Naive B cell (primary cell): ENCODE data around the gene SLC20A1. TPM values are rescaled to one million over a fixed set of nuclear protein-coding genes. Genes with fewer than 3 reads are reported as not detected.

ENCODE experiments used
- ATAC-seq, 2 donors: fragments of 150-1000 bp; cut with Tn5 transposase; 2 replicates each; pipeline ENCODE4 v1.10.0; 2021; ENCODE audit warnings: low read depth in 2 of 2, mild to moderate bottlenecking in 2 of 2, moderate library complexity in 2 of 2
- DNase-seq: peaks from one replicate; pipeline ENCODE4 v3.0.0; 2022
- H3K27ac Mint-ChIP-seq, 6 donors: one replicate each; pipeline ENCODE4 v1.8.0; 2020 to 2022; ENCODE audit warnings: mild to moderate bottlenecking in 6 of 6, mixed read lengths in 6 of 6, moderate library complexity in 5 of 6, inconsistent platforms in 2 of 6
- H3K27me3 Mint-ChIP-seq, 3 donors: one replicate each; pipeline ENCODE4 v1.8.0; 2021 to 2022; ENCODE audit warnings: mixed read lengths in 3 of 3, mild to moderate bottlenecking in 1 of 3
- H3K36me3 Mint-ChIP-seq, 2 donors: one replicate each; pipeline ENCODE4 v1.8.0; 2020 to 2022; ENCODE audit warnings: mixed read lengths in 2 of 2, inconsistent platforms in 1 of 2, mild to moderate bottlenecking in 1 of 2
- H3K4me1 Mint-ChIP-seq, 3 donors: one replicate each; pipeline ENCODE4 v1.8.0; 2020 to 2022; ENCODE audit warnings: mixed read lengths in 3 of 3, inconsistent platforms in 1 of 3, mild to moderate bottlenecking in 1 of 3, moderate library complexity in 1 of 3
- H3K4me3 Mint-ChIP-seq, 8 donors: one replicate each; pipeline ENCODE4 v1.8.0; 2020 to 2022; ENCODE audit warnings: mild to moderate bottlenecking in 8 of 8, mixed read lengths in 8 of 8, moderate library complexity in 8 of 8, inconsistent platforms in 2 of 8
- H3K9me3 Mint-ChIP-seq, 7 donors: one replicate each; pipeline ENCODE4 v1.8.0; 2020 to 2022; ENCODE audit warnings: mixed read lengths in 7 of 7, mild to moderate bottlenecking in 5 of 7, inconsistent platforms in 2 of 7, moderate library complexity in 1 of 7
- polyA plus RNA-seq, 6 donors: library from polyadenylated mRNA; unstranded; fragments of 300-500 nt; fragmentation: Illumina TruSeq; gene quantifications; one replicate each; pipeline ENCODE4 v1.2.3, GENCODE V29; 2021; ENCODE audit warnings: low read depth in 6 of 6

The SLC20A1 gene
- polyA plus RNA-seq, 6 donors from 2014 or later = 6.5 to 19.3 (median 13.1) TPM

DNA sequence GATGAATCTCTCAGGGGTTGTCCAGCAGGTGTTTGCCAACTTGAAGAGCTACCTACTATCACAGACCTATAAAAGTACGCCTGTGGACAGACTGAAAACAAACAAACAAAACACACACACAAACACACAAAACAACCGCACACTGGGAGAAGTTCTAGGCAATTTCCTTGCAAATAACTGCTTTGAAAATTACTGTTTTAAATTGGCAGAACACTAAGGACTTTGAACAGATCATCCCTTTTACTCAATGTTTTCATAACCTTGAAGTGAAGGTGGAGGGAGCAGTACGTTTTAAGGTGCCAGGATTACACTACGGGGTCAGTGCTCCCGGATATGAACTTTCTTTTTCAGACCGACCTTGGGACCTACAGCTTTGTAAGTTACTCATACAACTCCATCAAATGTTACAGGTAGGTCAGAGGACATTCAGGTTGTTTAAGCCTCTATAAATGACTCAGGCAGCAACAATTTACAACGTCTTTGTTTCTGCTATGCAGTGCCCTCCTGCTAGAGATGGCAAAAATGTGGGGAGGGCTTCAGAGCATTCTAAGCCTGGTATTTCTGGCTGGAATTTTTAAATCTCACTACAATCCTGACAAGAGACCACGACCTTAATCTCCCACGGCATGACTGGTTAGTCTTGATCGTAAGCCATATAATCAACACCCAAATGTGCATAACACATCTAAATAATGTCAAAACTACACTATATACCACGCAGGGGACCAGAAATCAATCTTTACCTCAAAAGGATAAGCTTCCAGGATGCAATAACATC, 1.4 kb upstream of the SLC20A1 start:
- ATAC-seq (no peak), DNase-seq (no peak)
- Mint-ChIP-seq H3K9me3 (no peaks in the 10 kb centered on the region), H3K27ac (peak overlapping the region in 5 of 6 donors; percentile 70 to 98 (median 87)), H3K4me1 (peaks cover 17 to 23% (median 19%) of the 10 kb centered on the region in 3 donors), H3K36me3 (peaks cover 0 to 12% of the 10 kb centered on the region in 2 donors), H3K4me3 (peak overlapping the region; percentile 79 to 93 (median 92)), H3K27me3 (no peaks in the 10 kb centered on the region)

DNA sequence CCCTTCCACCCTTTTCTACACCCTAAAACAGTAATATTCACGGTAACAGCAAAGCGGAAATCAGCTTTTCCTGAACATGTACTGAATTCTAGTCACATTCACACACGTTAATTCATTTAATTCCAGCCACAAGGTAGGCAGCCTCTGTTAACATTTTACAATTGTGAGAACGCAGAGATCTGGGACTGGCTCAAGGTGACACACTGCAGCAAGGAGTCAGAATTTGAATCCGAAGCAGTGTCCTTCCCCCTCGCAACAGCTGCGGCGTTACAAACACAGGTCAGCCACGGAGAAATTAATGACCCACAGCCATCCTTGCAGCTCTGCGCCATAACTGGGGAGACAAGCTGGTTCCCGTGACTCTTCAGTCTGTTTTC, 818 bp upstream of the SLC20A1 start:
- peaks cover 0 to 16% of the 10 kb centered on the region in 2 donors for H3K36me3 Mint-ChIP-seq
- H3K4me1 Mint-ChIP-seq = peaks cover 17 to 23% (median 19%) of the 10 kb centered on the region in 3 donors
- no peak for DNase-seq
- peak overlapping the region; percentile 79 to 93 (median 92) for H3K4me3 Mint-ChIP-seq
- ATAC-seq = no peak
- no peaks in the 10 kb centered on the region for H3K27me3 Mint-ChIP-seq
- H3K27ac Mint-ChIP-seq = peak overlapping the region; percentile 31 to 98 (median 84)
- H3K9me3 Mint-ChIP-seq = no peaks in the 10 kb centered on the region

DNA sequence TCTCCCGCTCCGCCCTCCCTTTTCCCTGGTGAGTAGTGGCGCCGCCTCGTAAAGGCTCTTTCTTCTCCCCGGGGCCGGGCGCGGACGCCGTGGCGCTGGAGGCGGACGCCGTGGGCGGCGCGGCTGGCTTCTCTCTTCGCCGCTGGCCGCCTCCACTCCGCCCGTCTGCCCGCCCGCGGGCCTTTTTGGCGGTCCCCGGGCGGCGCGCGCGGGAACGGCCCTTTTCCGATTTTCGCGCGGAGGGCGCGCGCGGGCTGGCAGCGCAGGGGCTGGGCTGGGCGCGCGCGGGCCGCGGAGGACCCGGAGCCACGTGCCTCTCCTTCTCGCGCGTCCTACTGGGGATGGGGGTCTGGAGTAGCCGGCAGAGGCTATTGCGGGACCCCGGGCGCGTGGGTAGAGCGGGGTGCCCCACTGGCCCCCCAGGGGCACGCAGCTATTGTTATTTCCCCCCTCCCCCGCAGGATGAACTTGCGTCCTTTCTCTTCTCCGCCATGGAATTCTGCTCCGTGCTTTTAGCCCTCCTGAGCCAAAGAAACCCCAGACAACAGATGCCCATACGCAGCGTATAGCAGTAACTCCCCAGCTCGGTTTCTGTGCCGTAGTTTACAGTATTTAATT, 472 bp downstream of the SLC20A1 start:
- Mint-ChIP-seq H3K27ac (peak overlapping the region; percentile 81 to 96 (median 92)), H3K27me3 (no peaks in the 10 kb centered on the region), H3K4me1 (peaks cover 17 to 32% (median 19%) of the 10 kb centered on the region in 3 donors), H3K4me3 (peak overlapping the region; percentile 79 to 94 (median 92)), H3K36me3 (peaks cover 0 to 17% of the 10 kb centered on the region in 2 donors), H3K9me3 (no peaks in the 10 kb centered on the region)
- peak; percentile 19 to 23 for ATAC-seq
- no peak for DNase-seq

DNA sequence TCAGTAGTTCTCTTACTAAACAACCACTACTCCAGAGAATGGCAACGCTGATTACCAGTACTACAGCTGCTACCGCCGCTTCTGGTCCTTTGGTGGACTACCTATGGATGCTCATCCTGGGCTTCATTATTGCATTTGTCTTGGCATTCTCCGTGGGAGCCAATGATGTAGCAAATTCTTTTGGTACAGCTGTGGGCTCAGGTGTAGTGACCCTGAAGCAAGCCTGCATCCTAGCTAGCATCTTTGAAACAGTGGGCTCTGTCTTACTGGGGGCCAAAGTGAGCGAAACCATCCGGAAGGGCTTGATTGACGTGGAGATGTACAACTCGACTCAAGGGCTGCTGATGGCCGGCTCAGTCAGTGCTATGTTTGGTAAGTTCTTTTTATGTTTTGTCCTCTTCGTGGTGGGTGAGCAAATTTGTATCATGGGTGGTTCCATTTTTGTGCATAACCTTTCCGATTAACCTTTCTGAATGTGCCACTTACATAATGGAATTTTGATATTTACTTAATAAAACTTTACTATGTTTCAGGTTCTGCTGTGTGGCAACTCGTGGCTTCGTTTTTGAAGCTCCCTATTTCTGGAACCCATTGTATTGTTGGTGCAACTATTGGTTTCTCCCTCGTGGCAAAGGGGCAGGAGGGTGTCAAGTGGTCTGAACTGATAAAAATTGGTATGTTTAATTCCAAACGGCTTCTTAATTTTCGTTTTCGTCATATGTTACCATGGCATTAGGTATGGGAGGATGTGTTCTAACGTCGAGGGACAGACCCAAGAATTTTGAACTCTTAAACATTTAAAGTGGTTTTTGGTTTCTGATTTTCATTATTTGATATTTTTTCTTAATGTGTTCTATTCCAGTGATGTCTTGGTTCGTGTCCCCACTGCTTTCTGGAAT, 1.3 kb downstream of the SLC20A1 start:
- Mint-ChIP-seq H3K27me3 (no peaks in the 10 kb centered on the region), H3K27ac (peak overlapping the region in 4 of 6 donors; percentile 0 to 96 (median 84)), H3K4me1 (peaks cover 19 to 32% (median 22%) of the 10 kb centered on the region in 3 donors), H3K4me3 (peak overlapping the region; percentile 79 to 93 (median 90)), H3K36me3 (peaks cover 6 to 17% of the 10 kb centered on the region in 2 donors), H3K9me3 (no peaks in the 10 kb centered on the region)
- no peak for DNase-seq
- ATAC-seq = no peak

DNA sequence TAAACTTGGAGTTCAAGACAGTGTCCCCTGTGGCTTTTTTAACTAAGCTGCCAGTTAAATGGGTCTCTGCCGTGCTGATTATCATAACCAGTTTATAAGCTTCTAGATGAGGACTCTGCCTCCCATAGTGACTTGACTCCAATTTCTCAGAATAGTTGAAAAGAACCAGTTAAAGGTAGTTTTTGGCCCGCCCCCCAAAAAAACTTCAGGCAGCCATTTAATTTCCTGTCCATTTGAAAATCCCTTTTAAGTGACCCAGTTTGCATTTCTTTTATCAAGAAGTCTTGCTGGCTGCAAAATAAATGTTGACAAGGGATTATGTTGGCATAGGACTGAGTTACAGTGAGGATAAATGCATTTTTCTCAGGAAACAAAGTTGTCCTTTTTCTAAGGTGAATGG, 2.3 kb downstream of the SLC20A1 start:
- H3K27me3 Mint-ChIP-seq = no peaks in the 10 kb centered on the region
- DNase-seq = no peak
- H3K27ac Mint-ChIP-seq = peak overlapping the region in 1 of 6 donors; percentile 81
- no peak for ATAC-seq
- peak overlapping the region in 2 of 8 donors; percentile 81 to 93 for H3K4me3 Mint-ChIP-seq
- peaks cover 14 to 21% of the 10 kb centered on the region in 2 donors for H3K36me3 Mint-ChIP-seq
- H3K4me1 Mint-ChIP-seq = peaks cover 19 to 32% (median 23%) of the 10 kb centered on the region in 3 donors
- H3K9me3 Mint-ChIP-seq = no peaks in the 10 kb centered on the region

DNA sequence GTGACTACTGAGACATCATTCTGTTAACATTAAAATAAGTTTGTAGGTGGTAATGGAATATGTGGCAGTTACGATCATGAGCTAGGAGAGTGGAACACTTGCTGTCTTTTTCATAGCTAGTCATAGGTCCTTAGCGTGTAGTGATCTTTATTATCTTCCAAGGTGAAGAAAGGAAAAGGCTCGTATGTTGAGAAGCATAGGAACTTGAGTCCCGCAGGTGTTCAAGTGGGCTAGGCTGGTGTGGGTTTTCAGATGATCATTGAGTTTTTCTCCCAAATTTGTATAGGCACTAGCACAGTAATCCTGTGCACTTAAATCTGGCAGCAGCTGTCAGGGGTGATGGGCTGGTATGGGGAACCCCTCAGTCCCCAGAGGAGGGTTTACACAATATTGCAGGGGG, 10.9 kb downstream of the SLC20A1 start:
- Mint-ChIP-seq H3K36me3 (peaks cover 26 to 36% of the 10 kb centered on the region in 2 donors), H3K4me3 (no peak overlapping the region), H3K27ac (peak overlapping the region in 3 of 6 donors; percentile 32 to 63 (median 33)), H3K4me1 (peaks cover 3 to 10% (median 4%) of the 10 kb centered on the region in 3 donors), H3K27me3 (no peaks in the 10 kb centered on the region), H3K9me3 (no peaks in the 10 kb centered on the region)
- ATAC-seq (no peak), DNase-seq (no peak)

DNA sequence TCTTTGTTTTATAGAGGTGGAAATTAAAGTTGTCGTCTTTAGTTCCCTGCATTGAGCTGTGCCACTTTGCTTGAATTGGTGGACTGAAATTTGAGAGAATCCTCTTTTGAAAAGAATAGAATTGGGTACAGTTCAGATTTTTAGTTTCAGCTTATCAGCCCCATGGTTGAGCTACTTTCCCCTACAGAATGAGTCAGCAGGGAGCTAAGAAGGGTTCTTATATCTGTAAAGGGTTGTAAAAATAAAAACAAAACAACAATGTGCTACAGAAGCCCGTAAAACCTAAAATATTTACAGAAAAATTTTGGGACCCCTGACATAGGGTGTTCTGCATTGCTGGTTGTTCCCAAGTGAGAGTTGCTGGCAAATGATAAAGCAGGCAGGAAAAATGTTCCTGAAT, 12.6 kb downstream of the SLC20A1 start:
- Mint-ChIP-seq H3K36me3 (peaks cover 12 to 38% of the 10 kb centered on the region in 2 donors), H3K4me3 (no peak overlapping the region), H3K4me1 (peaks cover 0 to 6% (median 4%) of the 10 kb centered on the region in 3 donors), H3K27me3 (no peaks in the 10 kb centered on the region), H3K27ac (no peak overlapping the region), H3K9me3 (no peaks in the 10 kb centered on the region)
- ATAC-seq (no peak), DNase-seq (no peak)

DNA sequence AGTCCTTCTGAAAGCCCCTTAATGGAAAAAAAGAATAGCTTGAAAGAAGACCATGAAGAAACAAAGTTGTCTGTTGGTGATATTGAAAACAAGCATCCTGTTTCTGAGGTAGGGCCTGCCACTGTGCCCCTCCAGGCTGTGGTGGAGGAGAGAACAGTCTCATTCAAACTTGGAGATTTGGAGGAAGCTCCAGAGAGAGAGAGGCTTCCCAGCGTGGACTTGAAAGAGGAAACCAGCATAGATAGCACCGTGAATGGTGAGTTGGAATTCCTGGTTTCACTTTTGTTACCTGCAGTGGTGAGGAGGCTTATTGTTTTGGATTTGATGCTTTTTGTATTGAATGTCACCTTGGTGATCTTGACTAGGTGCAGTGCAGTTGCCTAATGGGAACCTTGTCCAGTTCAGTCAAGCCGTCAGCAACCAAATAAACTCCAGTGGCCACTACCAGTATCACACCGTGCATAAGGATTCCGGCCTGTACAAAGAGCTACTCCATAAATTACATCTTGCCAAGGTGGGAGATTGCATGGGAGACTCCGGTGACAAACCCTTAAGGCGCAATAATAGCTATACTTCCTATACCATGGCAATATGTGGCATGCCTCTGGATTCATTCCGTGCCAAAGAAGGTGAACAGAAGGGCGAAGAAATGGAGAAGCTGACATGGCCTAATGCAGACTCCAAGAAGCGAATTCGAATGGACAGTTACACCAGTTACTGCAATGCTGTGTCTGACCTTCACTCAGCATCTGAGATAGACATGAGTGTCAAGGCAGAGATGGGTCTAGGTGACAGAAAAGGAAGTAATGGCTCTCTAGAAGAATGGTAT, 13.3 kb downstream of the SLC20A1 start:
- Mint-ChIP-seq H3K27me3 (no peaks in the 10 kb centered on the region), H3K9me3 (no peaks in the 10 kb centered on the region), H3K4me1 (peaks cover 0 to 6% (median 4%) of the 10 kb centered on the region in 3 donors), H3K36me3 (peaks cover 12 to 40% of the 10 kb centered on the region in 2 donors), H3K27ac (peak overlapping the region in 1 of 6 donors; percentile 18), H3K4me3 (no peak overlapping the region)
- ATAC-seq (no peak), DNase-seq (no peak)

DNA sequence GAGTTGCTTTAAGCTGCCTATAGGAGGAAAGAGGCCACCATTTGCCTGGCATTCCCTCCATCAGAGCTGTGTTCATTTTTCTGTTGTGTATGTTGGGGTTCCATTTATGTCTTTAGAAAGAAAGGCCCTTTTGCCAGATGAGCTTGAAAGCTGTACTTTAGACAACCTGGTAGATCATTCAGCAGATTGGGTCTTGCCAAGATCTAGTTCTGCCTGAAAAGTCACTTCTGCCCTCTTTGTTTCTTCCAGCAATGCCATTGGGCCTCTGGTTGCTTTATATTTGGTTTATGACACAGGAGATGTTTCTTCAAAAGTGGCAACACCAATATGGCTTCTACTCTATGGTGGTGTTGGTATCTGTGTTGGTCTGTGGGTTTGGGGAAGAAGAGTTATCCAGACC, 14.4 kb downstream of the SLC20A1 start:
- Mint-ChIP-seq H3K4me1 (peaks cover 0 to 6% (median 4%) of the 10 kb centered on the region in 3 donors), H3K4me3 (no peak overlapping the region), H3K27me3 (no peaks in the 10 kb centered on the region), H3K36me3 (peaks cover 12 to 35% of the 10 kb centered on the region in 2 donors), H3K9me3 (no peaks in the 10 kb centered on the region), H3K27ac (peak overlapping the region in 1 of 6 donors; percentile 30)
- ATAC-seq = no peak
- no peak for DNase-seq

DNA sequence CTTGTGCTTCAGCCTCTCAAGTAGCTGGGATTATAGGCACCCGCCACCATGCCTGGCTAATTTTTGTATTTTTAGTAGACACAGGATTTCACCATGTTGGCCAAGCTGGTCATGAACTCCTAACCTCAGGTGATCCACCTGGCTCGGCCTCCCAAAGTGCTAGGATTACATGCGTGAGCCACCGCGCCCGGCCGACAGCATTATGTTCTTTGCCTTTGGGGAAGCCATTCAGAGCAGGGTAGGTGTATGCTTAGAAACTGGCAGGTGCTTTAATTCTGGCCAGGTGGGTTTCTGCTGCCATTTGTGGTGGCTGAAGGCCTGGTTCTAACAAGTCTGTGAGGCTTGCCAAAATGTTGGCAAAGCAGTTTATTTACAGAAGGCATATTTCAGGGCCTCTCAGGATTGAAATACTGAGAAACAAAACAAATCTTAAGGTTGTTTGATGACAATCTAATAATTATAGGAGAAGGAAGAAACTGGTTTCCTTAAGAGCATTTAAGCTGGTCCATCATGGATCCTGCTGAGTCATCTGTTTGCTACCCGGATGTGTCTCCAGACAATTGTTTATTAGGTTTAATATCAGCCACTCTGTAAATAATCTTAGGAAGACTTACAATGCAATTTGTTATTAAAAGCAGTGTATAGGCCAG, 16.0 kb downstream of the SLC20A1 start:
- DNase-seq = no peak
- no peak for ATAC-seq
- Mint-ChIP-seq H3K27ac (no peak overlapping the region), H3K4me3 (no peak overlapping the region), H3K4me1 (peaks cover 0 to 9% (median 6%) of the 10 kb centered on the region in 3 donors), H3K9me3 (no peaks in the 10 kb centered on the region), H3K27me3 (no peaks in the 10 kb centered on the region), H3K36me3 (peaks cover 12 to 35% of the 10 kb centered on the region in 2 donors)

DNA sequence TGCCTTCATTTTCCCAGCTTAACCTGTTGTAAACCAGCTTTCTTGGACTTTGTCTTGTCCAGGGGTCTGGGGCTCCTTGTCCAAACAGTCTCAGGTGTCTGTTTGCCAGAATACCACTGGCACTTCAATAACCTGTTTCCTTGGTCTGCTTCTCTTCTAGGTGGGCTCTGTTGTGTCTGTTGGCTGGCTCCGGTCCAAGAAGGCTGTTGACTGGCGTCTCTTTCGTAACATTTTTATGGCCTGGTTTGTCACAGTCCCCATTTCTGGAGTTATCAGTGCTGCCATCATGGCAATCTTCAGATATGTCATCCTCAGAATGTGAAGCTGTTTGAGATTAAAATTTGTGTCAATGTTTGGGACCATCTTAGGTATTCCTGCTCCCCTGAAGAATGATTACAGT, 17.0 kb downstream of the SLC20A1 start:
- Mint-ChIP-seq H3K9me3 (no peaks in the 10 kb centered on the region), H3K4me1 (peaks cover 0 to 6% (median 6%) of the 10 kb centered on the region in 3 donors), H3K4me3 (no peak overlapping the region), H3K27me3 (no peaks in the 10 kb centered on the region), H3K36me3 (peaks cover 12 to 35% of the 10 kb centered on the region in 2 donors), H3K27ac (peak overlapping the region in 3 of 6 donors; percentile 8 to 49 (median 36))
- no peak for ATAC-seq
- no peak for DNase-seq

DNA sequence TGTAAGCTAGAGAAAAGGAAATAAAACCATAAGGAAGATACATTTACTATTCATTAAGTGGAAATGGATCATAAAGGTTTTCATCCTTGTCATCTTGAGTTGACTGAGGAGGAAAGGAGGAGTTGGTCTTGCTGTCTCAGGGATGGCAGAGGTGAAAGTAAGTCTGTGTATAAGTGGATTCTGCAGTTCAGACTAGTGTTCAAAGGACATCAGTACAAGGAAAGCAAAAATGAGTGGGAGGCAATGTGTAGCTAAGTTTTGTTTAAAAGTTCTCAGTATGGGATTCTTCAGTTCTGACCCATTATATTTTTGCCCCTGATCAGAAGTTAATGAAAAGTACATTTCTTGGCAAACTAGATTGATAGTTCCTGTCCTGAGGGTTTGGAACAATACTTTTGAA, 18.9 kb downstream of the SLC20A1 start:
- H3K4me3 Mint-ChIP-seq = no peak overlapping the region
- H3K4me1 Mint-ChIP-seq = peaks cover 0 to 6% (median 6%) of the 10 kb centered on the region in 3 donors
- ATAC-seq (no peak), DNase-seq (no peak)
- peak overlapping the region in 1 of 6 donors; percentile 56 for H3K27ac Mint-ChIP-seq
- H3K36me3 Mint-ChIP-seq = peaks cover 12 to 28% of the 10 kb centered on the region in 2 donors
- no peaks in the 10 kb centered on the region for H3K27me3 Mint-ChIP-seq
- H3K9me3 Mint-ChIP-seq = no peaks in the 10 kb centered on the region
